Measurements from ENCODE around the gene DUSP12.
A peak's percentile ranks its signal among the peaks of the same experiment; 100 is the strongest.
"Not testable (repeated sequence)": the region's sequence is repeated elsewhere in the genome, so short reads cannot be mapped to it uniquely, and the experiment has no call there.

Gene DUSP12

GRCh38 chr1:161727256-161727924, 22.2 kb upstream of the DUSP12 start:
- peak in 1 of 2 experiments; percentile 32 for DNase-seq

- no peak for DNase-seq
Measured at GRCh38 chr1:161728376-161729226, 21.0 kb upstream of the DUSP12 start.

GRCh38 chr1:161730050-161730564, 19.5 kb upstream of the DUSP12 start:
- peak in 1 of 2 experiments; percentile 38 for DNase-seq

- DNase-seq: no peak
Measured at GRCh38 chr1:161731241-161731640, 18.3 kb upstream of the DUSP12 start.

- no peak for DNase-seq
Measured at GRCh38 chr1:161731981-161732718, 17.4 kb upstream of the DUSP12 start.

GRCh38 chr1:161733526-161733925, 16.1 kb upstream of the DUSP12 start:
- DNase-seq: no peak

- DNase-seq: no peak
Measured at GRCh38 chr1:161735837-161736236, 13.7 kb upstream of the DUSP12 start.

- peak; percentile 32 to 50 for DNase-seq
Measured at GRCh38 chr1:161736335-161736969, 13.1 kb upstream of the DUSP12 start.

- DNase-seq: no peak
Measured at GRCh38 chr1:161737625-161738024, 12.0 kb upstream of the DUSP12 start.

- peak; percentile 35 to 48 for DNase-seq
Measured at GRCh38 chr1:161738627-161739287, 10.8 kb upstream of the DUSP12 start.

GRCh38 chr1:161739865-161740566, 9.6 kb upstream of the DUSP12 start:
- no peak for DNase-seq

GRCh38 chr1:161740921-161741320, 8.7 kb upstream of the DUSP12 start:
- no peak for DNase-seq

GRCh38 chr1:161743231-161743630, 6.4 kb upstream of the DUSP12 start:
- no peak for DNase-seq

GRCh38 chr1:161747801-161748200, 1.8 kb upstream of the DUSP12 start:
- DNase-seq: no peak

- DNase-seq: peak in 1 of 2 experiments; percentile 45
Measured at GRCh38 chr1:161763522-161764098, 14.0 kb downstream of the DUSP12 start.

- DNase-seq: peak; percentile 80 to 86
Measured at GRCh38 chr1:161766102-161766981, 16.8 kb downstream of the DUSP12 start, which contains the start of gene ATF6. TSS of gene ATF6 (plus strand) at chr1:161766320. CDS start at chr1:161766361, 41 bp downstream.

GRCh38 chr1:161768461-161768860, 18.9 kb downstream of the DUSP12 start:
- DNase-seq: no peak

GRCh38 chr1:161768986-161769672, 19.5 kb downstream of the DUSP12 start:
- no peak for DNase-seq

- DNase-seq: not testable (repeated sequence)
Measured at GRCh38 chr1:161769673-161770045, 20.1 kb downstream of the DUSP12 start.

Data from activated CD4-positive, alpha-beta T cell treated with anti-CD3 and anti-CD28 coated beads, Interleukin-2, amount 50 U/mL, for 48 hours (primary cell).